Type B pancreatic cell (in vitro differentiated cells): ENCODE results near the gene MINPP1. TPM values are rescaled to one million over a fixed set of nuclear protein-coding genes. Genes with fewer than 3 reads are reported as not detected.

Experiments
- DNase-seq: peaks from one replicate; pipeline ENCODE4 v3.0.0; 2021; ENCODE audit warnings: mixed read lengths; ENCODE audit not compliant: unreplicated experiment; ENCODE audit errors: extremely low spot score
- H3K27ac Mint-ChIP-seq: 2 replicates; pipeline ENCODE4 v1.8.0; 2021; ENCODE audit warnings: mild to moderate bottlenecking, mixed read lengths
- H3K27me3 Mint-ChIP-seq: 2 replicates; pipeline ENCODE4 v1.8.0; 2021; ENCODE audit warnings: mixed read lengths
- H3K36me3 Mint-ChIP-seq: 2 replicates; pipeline ENCODE4 v1.8.0; 2021; ENCODE audit warnings: mixed read lengths
- H3K4me1 Mint-ChIP-seq: one replicate; pipeline ENCODE4 v1.8.0; 2021; ENCODE audit warnings: mixed read lengths; ENCODE audit not compliant: unreplicated experiment
- H3K4me3 Mint-ChIP-seq: 2 replicates; pipeline ENCODE4 v1.8.0; 2021; ENCODE audit warnings: mild to moderate bottlenecking, mixed read lengths
- H3K9me3 Mint-ChIP-seq: 2 replicates; pipeline ENCODE4 v1.8.0; 2021; ENCODE audit warnings: mixed read lengths
- CTCF ChIP-seq: fragments of 200-600 bp; sonication (generic); conservative IDR thresholded peaks from 2 replicates; pipeline ENCODE4 v1.5.0; 2021; ENCODE audit warnings: antibody characterized with exemption, mild to moderate bottlenecking
- total RNA-seq: library from RNA; stranded (reverse); gene quantifications from 2 replicates; pipeline ENCODE4 v1.2.1, GENCODE V29; 2021; ENCODE audit warnings: low replicate concordance

MINPP1 gene
- total RNA-seq, 1 donor from 2014 or later: 23.4 TPM

GRCh38 chr10:87506956-87507355, 2.3 kb downstream of the MINPP1 start:
- DNase-seq: no peak
- TF ChIP-seq CTCF: no peak
- Mint-ChIP-seq H3K27me3 (peaks cover under 1% of the 10 kb centered on the region), H3K4me1 (peaks cover 17% of the 10 kb centered on the region), H3K4me3 (no peak overlapping the region), H3K9me3 (no peaks in the 10 kb centered on the region), H3K36me3 (peaks cover 10% of the 10 kb centered on the region), H3K27ac (no peak overlapping the region)

- TF ChIP-seq CTCF: no peak
- H3K4me3 Mint-ChIP-seq: peak overlapping the region; percentile 18
- DNase-seq: no peak
- H3K36me3 Mint-ChIP-seq: peaks cover 10% of the 10 kb centered on the region
- H3K9me3 Mint-ChIP-seq: no peaks in the 10 kb centered on the region
- no peak overlapping the region for H3K27ac Mint-ChIP-seq
- no peaks in the 10 kb centered on the region for H3K27me3 Mint-ChIP-seq
- peaks cover 17% of the 10 kb centered on the region for H3K4me1 Mint-ChIP-seq
These were observed 3.3 kb downstream of the MINPP1 start for GRCh38 chr10:87507879-87508483.

- Mint-ChIP-seq H3K9me3 (no peaks in the 10 kb centered on the region), H3K27me3 (no peaks in the 10 kb centered on the region), H3K36me3 (peaks cover 13% of the 10 kb centered on the region), H3K27ac (no peak overlapping the region), H3K4me3 (no peak overlapping the region), H3K4me1 (peaks cover 17% of the 10 kb centered on the region)
- TF ChIP-seq CTCF: no peak
- no peak for DNase-seq
These were observed 4.1 kb downstream of the MINPP1 start for GRCh38 chr10:87508837-87509236.

- Mint-ChIP-seq H3K4me3 (no peak overlapping the region), H3K4me1 (peaks cover 14% of the 10 kb centered on the region), H3K36me3 (peaks cover 19% of the 10 kb centered on the region), H3K27me3 (no peaks in the 10 kb centered on the region), H3K27ac (no peak overlapping the region), H3K9me3 (no peaks in the 10 kb centered on the region)
- no peak for TF ChIP-seq CTCF
- no peak for DNase-seq
These were observed 5.3 kb downstream of the MINPP1 start for GRCh38 chr10:87510025-87510424.

- no peak for TF ChIP-seq CTCF
- H3K27me3 Mint-ChIP-seq: no peaks in the 10 kb centered on the region
- no peak for DNase-seq
- peaks cover 6% of the 10 kb centered on the region for H3K4me1 Mint-ChIP-seq
- H3K9me3 Mint-ChIP-seq: no peaks in the 10 kb centered on the region
- no peak overlapping the region for H3K4me3 Mint-ChIP-seq
- H3K36me3 Mint-ChIP-seq: peaks cover 23% of the 10 kb centered on the region
- no peak overlapping the region for H3K27ac Mint-ChIP-seq
These were observed 6.8 kb downstream of the MINPP1 start for GRCh38 chr10:87511526-87511925.

- Mint-ChIP-seq H3K36me3 (peaks cover 29% of the 10 kb centered on the region), H3K27ac (no peak overlapping the region), H3K27me3 (no peaks in the 10 kb centered on the region), H3K4me1 (no peaks in the 10 kb centered on the region), H3K4me3 (no peak overlapping the region), H3K9me3 (no peaks in the 10 kb centered on the region)
- TF ChIP-seq CTCF: no peak
- no peak for DNase-seq
These were observed 14.2 kb downstream of the MINPP1 start for GRCh38 chr10:87518937-87519336.
